H1 (cell line): ENCODE results near the gene TWIST2.

Experiments
- CEBPB ChIP-seq: IDR thresholded peaks from 2 replicates; pipeline ENCODE4 v1.6.1; 2012; ENCODE audit warnings: low read depth, low read length
- EP300 ChIP-seq, 2 experiments: IDR thresholded peaks; 1 replicate in 1 of 2; 2 replicates in 1 of 2; pipeline ENCODE4 v1.6.1; 2011 to 2012; ENCODE audit warnings: low read depth in 2 of 2, low read length in 2 of 2, mild to moderate bottlenecking in 2 of 2, borderline replicate concordance in 1 of 2, inconsistent platforms in 1 of 2, moderate library complexity in 1 of 2
- GABPA ChIP-seq: IDR thresholded peaks from 2 replicates; pipeline ENCODE4 v1.6.1; 2011; ENCODE audit warnings: mild to moderate bottlenecking, low read length, moderate library complexity, borderline replicate concordance; ENCODE audit not compliant: insufficient read depth
- GTF2F1 ChIP-seq: IDR thresholded peaks from 2 replicates; pipeline ENCODE4 v1.6.1; 2012; ENCODE audit warnings: low read depth, low read length, improper control_type of control experiment, borderline replicate concordance
- HDAC6 ChIP-seq: IDR thresholded peaks from one replicate; pipeline ENCODE4 v1.7.1; 2012; ENCODE audit warnings: low read depth, mild to moderate bottlenecking, inconsistent platforms, low read length, moderate library complexity
- POLR2A ChIP-seq, 2 experiments: IDR thresholded peaks; 1 replicate in 1 of 2; 2 replicates in 1 of 2; pipeline ENCODE4 v1.6.1; 2011; ENCODE audit warnings: low read depth in 2 of 2, low read length in 2 of 2, mild to moderate bottlenecking in 2 of 2; ENCODE audit errors: control extremely low read depth in 1 of 2
- POLR2AphosphoS5 ChIP-seq: IDR thresholded peaks from 2 replicates; pipeline ENCODE4 v1.6.1; 2011; ENCODE audit warnings: low read depth, low read length
- SUZ12 ChIP-seq: fragments of 200-600 bp; sonication (generic); IDR thresholded peaks from 2 replicates; pipeline ENCODE4 v1.6.1; 2012; ENCODE audit warnings: mild to moderate bottlenecking, inconsistent platforms, low read length, moderate library complexity, mixed read lengths
- TAF1 ChIP-seq: IDR thresholded peaks from 2 replicates; pipeline ENCODE4 v1.6.1; 2011; ENCODE audit warnings: mild to moderate bottlenecking, low read depth, low read length
- TF ChIP-seq, protein P1 (sequence below), 3 experiments: IDR thresholded peaks; 1 replicate in 2 of 3; 2 replicates in 1 of 3; pipeline versions ENCODE4 v1.5.1 to v1.6.1; 2011; ENCODE audit warnings: low read length in 3 of 3, mild to moderate bottlenecking in 3 of 3, inconsistent platforms in 2 of 3, low read depth in 1 of 3, moderate library complexity in 1 of 3; ENCODE audit not compliant: insufficient read depth in 1 of 3; ENCODE audit errors: control extremely low read depth in 1 of 3
- TF ChIP-seq, protein P2 (sequence below): IDR thresholded peaks from 2 replicates; pipeline ENCODE4 v1.6.1; 2012; ENCODE audit warnings: inconsistent platforms

DNA sequence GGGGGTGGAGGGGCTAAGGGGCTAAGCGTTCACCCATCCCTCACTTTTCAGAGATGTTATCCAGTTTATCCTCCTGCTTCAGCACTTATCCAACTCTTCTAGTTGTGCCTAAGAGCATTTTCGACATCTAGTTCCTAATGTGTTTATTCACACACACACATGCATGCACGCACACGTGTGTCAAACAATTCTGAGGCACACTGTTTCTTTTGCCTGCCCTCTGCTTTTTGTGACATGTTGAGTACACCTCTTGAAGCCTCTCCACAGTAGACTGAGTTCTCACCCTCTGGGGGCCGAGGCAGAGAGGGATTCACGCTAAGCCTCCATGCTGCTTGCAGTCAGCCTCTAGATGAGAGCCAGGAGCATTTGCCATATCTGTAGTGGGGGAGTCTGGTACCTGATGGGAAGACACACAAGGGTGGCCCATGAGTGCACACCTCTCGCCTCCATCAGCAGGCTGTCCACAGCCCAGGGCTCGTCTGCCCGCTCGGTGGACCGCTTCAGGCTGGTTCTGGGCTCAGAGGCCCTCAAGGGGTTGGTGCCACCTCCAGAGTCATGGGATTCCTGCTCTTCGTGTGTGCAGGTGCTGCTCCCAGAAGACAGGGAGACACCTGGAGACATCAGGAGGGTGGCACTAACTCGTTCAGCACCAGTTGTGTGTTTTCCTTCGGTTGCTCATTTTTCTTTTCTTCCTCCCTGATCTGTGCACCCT, 11.9 kb downstream of the TWIST2 start:
- TF ChIP-seq, protein P1, sequence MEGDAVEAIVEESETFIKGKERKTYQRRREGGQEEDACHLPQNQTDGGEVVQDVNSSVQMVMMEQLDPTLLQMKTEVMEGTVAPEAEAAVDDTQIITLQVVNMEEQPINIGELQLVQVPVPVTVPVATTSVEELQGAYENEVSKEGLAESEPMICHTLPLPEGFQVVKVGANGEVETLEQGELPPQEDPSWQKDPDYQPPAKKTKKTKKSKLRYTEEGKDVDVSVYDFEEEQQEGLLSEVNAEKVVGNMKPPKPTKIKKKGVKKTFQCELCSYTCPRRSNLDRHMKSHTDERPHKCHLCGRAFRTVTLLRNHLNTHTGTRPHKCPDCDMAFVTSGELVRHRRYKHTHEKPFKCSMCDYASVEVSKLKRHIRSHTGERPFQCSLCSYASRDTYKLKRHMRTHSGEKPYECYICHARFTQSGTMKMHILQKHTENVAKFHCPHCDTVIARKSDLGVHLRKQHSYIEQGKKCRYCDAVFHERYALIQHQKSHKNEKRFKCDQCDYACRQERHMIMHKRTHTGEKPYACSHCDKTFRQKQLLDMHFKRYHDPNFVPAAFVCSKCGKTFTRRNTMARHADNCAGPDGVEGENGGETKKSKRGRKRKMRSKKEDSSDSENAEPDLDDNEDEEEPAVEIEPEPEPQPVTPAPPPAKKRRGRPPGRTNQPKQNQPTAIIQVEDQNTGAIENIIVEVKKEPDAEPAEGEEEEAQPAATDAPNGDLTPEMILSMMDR (IDR thresholded peaks at IDR 0.05; ENCODE audit: control extremely low read depth in 1 of 3, insufficient read depth in 1 of 3, low read depth in 1 of 3, low read length in 3 of 3): no peak
- TF ChIP-seq POLR2AphosphoS5 (no peak), POLR2A (IDR thresholded peaks at IDR 0.05; ENCODE audit: control extremely low read depth in 1 of 2, low read depth in 2 of 2, low read length in 2 of 2) (no peak), TAF1 (no peak), HDAC6 (no peak), GTF2F1 (no peak), SUZ12 (no peak), GABPA (no peak), EP300 (IDR thresholded peaks at IDR 0.05; ENCODE audit: borderline replicate concordance in 1 of 2, low read depth in 2 of 2, low read length in 2 of 2) (no peak), CEBPB (no peak)
- TF ChIP-seq, protein P2, sequence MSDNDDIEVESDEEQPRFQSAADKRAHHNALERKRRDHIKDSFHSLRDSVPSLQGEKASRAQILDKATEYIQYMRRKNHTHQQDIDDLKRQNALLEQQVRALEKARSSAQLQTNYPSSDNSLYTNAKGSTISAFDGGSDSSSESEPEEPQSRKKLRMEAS: no peak
